AG04449 (cell line): Measurements from ENCODE around the gene LRFN3.

Experiments used
- CTCF ChIA-PET: fragments of 350-600 bp; formaldehyde crosslinking; extraction: SDS; loops from one replicate; lab custom pipeline; 2021; ENCODE audit warnings: antibody characterized with exemption; lab: Yijun Ruan, JAX
- POLR2A ChIA-PET: fragments of 400-600, 350-600 bp; formaldehyde crosslinking; extraction: SDS; loops from one replicate; lab custom pipeline; 2020; ENCODE audit warnings: antibody characterized with exemption, inconsistent platforms; lab: Yijun Ruan, JAX
- DNase-seq: peaks from one replicate; pipeline ENCODE4 v3.0.0-alpha.2; 2010; ENCODE audit warnings: low read depth, low spot score
- H3K4me3 ChIP-seq: 2 replicates; pipeline ENCODE4 v1.5.1; 2011; ENCODE audit warnings: low read depth, mild to moderate bottlenecking, control low read depth, low read length
- TF ChIP-seq, protein P1 (sequence below): IDR thresholded peaks from one replicate; pipeline ENCODE4 v1.5.1; 2011; ENCODE audit warnings: mild to moderate bottlenecking, moderate library complexity, low read length, control low read depth, inconsistent platforms; ENCODE audit not compliant: insufficient read depth; ENCODE audit errors: missing control alignments

The LRFN3 gene

DNA sequence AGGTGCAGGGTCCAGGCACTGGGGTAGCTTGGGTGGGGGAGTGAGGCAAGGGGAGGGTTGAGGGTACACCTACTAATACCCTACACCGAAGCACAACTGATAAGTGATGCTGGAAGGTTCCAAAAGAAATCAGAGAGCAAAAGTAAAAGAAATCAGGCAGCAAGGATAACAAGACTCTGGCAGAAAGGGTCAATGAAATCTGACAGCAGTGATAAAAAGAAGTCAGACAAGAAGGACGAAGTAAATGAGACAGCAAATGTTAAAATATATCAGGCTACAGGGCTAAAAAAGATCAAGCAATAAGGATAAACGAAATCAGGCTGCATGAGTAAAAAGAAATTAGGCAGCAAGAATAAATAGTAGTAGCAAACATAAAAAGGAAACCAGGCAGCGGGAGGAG is 4.7 kb downstream of the LRFN3 start:
- ChIA-PET POLR2A (no interaction called here), CTCF (interaction anchor here (1.0 to 1.3 kb wide), 2 partner anchors 9 to 10 kb away, joined by 3 to 4 read pairs; no protein-coding TSS in a partner anchor)
- no peak overlapping the region for H3K4me3 ChIP-seq
- no peak for DNase-seq
- TF ChIP-seq, protein P1, sequence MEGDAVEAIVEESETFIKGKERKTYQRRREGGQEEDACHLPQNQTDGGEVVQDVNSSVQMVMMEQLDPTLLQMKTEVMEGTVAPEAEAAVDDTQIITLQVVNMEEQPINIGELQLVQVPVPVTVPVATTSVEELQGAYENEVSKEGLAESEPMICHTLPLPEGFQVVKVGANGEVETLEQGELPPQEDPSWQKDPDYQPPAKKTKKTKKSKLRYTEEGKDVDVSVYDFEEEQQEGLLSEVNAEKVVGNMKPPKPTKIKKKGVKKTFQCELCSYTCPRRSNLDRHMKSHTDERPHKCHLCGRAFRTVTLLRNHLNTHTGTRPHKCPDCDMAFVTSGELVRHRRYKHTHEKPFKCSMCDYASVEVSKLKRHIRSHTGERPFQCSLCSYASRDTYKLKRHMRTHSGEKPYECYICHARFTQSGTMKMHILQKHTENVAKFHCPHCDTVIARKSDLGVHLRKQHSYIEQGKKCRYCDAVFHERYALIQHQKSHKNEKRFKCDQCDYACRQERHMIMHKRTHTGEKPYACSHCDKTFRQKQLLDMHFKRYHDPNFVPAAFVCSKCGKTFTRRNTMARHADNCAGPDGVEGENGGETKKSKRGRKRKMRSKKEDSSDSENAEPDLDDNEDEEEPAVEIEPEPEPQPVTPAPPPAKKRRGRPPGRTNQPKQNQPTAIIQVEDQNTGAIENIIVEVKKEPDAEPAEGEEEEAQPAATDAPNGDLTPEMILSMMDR, result no peak

DNA sequence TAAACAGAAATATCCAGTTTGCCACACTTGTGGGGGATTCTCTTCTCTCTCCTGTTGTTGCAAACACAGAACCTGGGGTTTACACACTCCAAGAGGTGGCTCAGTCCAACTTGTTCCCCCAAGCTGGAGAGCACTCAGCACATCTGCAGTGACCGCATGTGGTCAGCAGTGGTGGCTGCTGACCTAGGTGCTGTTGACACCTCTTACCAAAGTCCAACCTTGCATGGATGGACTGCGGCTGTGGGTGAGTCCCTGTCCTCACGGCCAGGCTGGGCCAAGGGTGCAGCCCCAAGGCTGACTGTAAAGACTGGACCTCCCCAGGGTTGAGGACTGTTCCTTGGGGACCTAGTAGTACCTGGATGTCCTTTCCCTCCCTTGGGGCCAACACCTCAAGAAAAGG is 6.1 kb downstream of the LRFN3 start:
- TF ChIP-seq, protein P1, result no peak
- no peak for DNase-seq
- ChIA-PET CTCF (no interaction called here), POLR2A (no interaction called here)
- no peak overlapping the region for H3K4me3 ChIP-seq

DNA sequence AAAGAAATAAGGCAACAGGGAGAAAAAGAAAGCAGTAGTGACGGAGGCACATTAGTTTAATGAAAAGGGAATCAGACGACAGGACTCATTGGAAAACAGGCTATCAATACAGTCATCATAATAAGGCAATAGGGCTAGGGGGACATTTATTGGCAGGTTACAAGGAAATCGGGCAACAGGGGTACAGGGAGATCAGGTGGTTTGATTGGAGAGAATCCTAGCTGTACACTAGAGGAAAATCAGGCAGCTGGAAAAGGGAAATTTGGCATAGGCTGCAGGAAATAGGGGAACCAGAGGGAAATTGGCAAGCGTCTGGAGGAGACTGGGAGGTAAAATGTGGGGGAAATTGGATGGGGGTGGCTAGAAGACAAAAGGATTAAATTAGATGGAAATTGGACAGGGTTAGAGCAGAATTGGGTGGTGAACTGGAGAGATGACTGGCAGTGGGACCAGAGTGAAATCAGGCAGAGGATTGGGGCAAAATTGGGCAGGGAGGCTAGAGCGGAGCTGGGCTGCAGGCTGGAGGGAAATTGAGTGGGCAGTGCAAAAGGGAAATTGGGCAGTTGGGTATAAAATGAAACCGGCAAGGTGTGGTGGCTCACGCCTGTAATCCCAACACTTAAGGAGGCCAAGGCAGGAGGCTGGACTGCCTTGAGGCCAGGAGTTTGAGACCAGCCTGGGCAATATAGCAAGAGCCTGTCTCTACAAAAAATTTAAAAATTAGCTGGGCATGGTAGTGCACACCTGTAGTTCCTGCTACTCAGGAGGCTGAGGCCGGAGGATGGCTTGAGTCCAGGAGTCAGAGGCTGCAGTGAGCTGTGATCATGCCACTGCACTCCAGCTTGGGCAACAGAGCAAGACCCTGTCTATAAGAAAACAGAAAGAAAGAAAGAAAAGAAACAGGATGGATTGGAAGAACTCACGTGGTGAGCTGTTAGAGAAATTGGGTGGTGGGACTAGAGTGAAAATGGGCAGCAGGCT is 7.4 kb downstream of the LRFN3 start:
- no peak overlapping the region for H3K4me3 ChIP-seq
- TF ChIP-seq, protein P1, result no peak
- DNase-seq, result no peak
- POLR2A ChIA-PET, result no interaction called here
- CTCF ChIA-PET, result no interaction called here

DNA sequence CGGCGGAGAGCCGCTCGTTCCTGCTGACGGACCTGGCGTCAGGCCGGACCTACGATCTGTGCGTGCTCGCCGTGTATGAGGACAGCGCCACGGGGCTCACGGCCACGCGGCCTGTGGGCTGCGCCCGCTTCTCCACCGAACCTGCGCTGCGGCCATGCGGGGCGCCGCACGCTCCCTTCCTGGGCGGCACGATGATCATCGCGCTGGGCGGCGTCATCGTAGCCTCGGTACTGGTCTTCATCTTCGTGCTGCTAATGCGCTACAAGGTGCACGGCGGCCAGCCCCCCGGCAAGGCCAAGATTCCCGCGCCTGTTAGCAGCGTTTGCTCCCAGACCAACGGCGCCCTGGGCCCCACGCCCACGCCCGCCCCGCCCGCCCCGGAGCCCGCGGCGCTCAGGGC is 8.4 kb downstream of the LRFN3 start:
- no peak for DNase-seq
- ChIA-PET POLR2A (no interaction called here), CTCF (no interaction called here)
- H3K4me3 ChIP-seq, result no peak overlapping the region
- TF ChIP-seq, protein P1, result no peak

DNA sequence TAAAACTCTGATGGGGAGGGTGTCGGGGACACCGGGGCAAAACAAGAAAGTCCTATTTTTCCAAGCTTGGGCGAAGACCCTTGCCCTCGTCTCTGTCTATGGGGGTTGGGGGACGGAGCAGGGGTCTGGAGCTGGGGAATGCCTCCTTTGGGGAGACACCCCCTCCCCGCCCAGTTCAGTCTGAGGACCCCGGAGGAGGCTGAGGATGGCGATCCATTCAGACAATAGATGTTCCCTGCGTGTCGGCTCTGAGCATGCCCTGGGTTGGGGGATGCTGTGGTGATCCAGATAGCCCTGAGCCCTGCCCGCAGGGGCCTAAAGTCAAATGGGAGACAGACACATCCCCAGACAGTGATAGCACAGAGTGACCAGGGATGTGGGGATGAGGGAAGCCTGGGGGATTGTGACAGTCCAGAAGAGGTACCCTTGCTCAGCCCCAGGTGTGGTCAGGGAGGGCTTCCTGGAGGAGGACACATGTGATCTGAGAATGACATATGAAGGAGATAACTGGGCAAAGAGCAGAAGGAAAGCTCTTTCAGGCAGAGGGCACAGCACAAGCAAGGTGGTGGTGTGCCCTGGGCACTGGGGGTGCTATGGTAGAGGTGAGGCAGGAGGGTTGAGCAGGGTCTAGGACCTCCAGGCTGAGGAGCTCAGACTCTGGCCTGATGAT is 9.1 kb downstream of the LRFN3 start:
- POLR2A ChIA-PET, result no interaction called here
- no peak overlapping the region for H3K4me3 ChIP-seq
- CTCF ChIA-PET, result interaction anchor here (1.2 kb wide), 1 partner anchor 13 kb away, joined by 6 read pairs; no protein-coding TSS in a partner anchor
- DNase-seq, result no peak
- TF ChIP-seq, protein P1, result no peak

DNA sequence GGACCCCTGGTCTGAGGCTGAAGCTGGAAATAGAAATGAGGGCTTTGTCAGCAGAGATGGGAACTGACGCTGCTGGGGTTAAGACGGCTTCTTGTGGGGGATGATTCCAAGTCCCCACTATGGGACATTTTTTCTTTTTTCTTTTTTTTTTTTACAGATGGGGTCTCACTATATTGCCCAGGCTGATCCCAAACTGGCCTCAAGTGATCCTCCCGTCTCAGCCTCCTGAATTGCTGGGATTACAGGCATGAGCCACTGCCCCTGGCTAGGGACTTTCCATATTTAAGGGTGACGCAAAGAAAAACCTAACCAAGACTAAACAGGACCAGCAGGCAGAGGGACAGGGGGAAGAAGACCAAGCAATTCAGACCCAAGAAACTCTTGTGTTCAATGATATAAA is 10.0 kb downstream of the LRFN3 start:
- no peak for DNase-seq
- CTCF ChIA-PET, result interaction anchor here (0.8 to 1.2 kb wide), 4 partner anchors 14 to 223 kb away, joined by 3 to 6 read pairs (median 4); no protein-coding TSS in a partner anchor
- H3K4me3 ChIP-seq, result no peak overlapping the region
- POLR2A ChIA-PET, result no interaction called here
- TF ChIP-seq, protein P1, result no peak
